Activated T-helper 1 cell treated with Interleukin-2 at 50 U/mL for 16 hours (primary cell): ENCODE data around the gene OR4F6.
"Not testable (repeated sequence)": the region's sequence is repeated elsewhere in the genome, so short reads cannot be mapped to it uniquely, and the experiment has no call there.

ENCODE experiments used
- DNase-seq: peaks from one replicate; pipeline ENCODE4 v3.0.0-alpha.2; 2020; ENCODE audit warnings: low read depth

The OR4F6 gene

DNA sequence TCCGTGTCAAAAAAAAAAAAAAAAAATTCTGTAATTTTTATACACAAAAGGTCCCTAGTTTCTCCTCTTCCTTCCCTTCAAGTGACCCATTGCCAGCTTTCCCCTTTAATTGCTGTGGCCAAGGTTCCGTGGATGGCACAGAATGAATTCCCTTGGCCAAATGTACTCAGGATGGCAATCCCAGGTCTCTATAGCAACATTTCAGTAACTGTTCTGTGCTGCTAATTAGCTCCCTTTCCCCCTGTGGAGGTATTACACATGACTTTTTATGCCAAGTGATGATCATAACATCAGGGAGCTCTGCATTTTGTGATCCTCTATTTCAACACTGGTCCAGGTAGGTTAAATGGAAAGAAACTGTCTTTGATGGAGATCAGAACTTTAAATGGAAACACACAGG, at the start of gene OR4F6:
TSS of gene OR4F6 (plus strand) at position 301 of the 400 bp plus-strand sequence. CDS start 2,211 bp downstream, outside the sequence.
- no peak for DNase-seq

GRCh38 chr15:101764669-101765339, 38.5 kb upstream of the OR4F6 start:
- not testable (repeated sequence) for DNase-seq

GRCh38 chr15:101765340-101765671, 38.0 kb upstream of the OR4F6 start:
- not testable (repeated sequence) for DNase-seq

GRCh38 chr15:101765772-101766456, 37.4 kb upstream of the OR4F6 start:
- DNase-seq, result no peak

- not testable (repeated sequence) for DNase-seq
Observed at GRCh38 chr15:101767083-101767640, 36.1 kb upstream of the OR4F6 start.

GRCh38 chr15:101772921-101773320, 30.4 kb upstream of the OR4F6 start:
- no peak for DNase-seq

DNA sequence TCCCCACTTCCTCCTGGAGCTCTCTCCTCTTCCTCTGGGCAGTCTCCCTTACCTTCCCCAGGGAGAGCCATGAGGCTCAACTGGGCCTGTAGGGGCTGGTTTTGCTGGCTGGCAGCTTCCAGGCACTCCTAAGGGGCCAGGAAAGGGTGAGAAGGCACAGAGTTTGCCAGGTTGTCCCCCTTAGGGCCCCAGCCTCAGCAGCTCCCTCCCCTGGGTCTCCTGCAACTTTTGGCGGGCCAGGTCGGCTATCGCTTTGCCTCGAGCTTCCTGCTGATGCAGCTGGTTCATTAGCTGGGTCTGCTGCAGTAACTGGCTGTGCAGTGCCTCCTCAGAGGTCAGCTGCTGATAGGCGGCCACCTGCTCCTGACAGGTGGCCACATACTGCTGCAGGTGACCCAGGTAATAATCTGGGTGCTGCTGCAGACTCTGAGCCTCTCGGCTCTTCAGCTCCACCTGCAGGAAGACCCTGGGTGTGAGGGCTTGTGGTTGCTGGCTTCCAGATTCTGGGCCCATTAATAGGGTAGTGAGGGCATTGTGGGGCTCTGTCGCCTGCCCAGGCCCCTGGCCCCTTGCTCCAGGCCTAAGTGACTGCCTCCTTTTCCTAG, 29.7 kb upstream of the OR4F6 start:
- DNase-seq, result no peak

- DNase-seq, result no peak
Observed at GRCh38 chr15:101775136-101775535, 28.2 kb upstream of the OR4F6 start.

DNA sequence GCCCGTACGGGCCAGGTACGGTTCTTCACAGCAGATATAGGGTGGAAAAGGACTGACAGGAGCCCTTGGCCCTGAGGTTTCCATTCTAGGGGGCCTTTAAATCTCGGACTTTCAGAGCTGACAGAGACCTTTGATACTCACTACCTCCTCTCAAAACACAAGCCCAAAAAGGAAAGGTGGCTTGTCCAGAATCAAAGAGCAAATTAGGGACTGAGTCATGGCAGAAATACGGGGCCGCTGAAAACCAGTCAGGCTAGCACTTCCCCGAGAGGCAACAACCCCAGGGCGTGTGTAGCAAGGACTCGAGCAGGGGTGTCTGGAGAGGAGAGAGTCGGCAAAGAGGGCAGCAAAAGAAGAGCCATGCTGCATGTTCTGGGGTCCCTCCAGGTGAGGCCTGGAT, 24.7 kb upstream of the OR4F6 start:
- DNase-seq, result not testable (repeated sequence)

DNA sequence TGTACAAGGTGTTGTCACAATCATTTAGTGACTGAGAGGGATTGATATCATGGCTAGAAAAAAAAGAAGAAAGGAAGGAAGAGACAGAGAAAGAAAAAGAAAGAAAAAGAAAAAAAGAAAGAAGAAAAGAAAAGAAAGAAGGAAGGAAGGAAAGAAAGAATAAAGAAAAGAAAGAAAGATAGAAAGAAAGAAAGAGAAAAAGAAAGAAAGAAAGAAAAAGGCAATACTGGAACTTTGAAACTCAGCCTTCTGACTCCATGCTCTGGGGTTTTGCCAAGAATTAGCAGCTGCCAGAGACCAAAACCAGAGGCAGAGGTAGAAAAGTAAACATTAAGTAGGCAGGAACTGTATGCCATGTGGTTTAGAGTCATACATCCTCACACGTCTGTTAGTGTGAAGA, 23.1 kb upstream of the OR4F6 start:
- DNase-seq, result not testable (repeated sequence)

DNA sequence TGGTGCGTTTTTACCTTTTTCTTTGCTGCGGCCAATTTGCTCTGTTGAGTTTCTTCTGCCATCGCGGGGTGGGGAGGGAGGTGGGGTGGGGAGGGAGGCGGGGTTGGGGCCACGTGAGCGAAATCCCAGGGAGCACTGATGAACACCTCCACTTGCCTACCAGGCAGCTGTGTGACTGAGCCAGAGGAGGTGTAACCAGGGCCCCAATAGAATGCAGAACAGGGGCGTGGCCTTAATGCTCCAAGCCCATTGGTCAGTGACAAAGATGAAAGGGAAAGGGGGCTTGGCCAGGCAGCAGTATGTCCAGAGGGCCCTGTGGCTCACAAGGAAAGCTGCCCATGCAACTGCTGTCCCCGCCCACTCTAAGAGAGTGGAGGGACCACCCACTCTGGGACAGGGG, 21.4 kb upstream of the OR4F6 start:
- no peak for DNase-seq

DNA sequence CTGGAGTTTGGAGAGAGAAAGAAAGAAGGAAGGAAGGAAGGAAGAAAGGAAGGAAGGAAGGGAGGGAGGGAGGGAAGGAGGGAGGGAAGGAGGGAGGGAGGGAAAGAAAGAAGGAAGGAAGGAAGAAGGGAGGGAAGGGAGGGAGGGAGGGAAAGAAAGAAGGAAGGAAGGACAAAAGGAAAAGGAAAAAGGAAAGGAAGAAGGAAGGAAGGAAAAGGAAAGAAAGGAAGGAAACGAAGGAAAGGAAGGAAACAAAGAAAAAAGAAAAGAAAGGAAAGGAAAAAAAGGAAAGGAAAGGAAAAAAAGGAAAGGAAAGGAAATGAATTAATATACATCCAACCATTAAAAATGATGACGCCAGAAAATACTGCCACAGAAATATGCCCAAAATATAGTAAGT, 18.7 kb upstream of the OR4F6 start:
- no peak for DNase-seq

DNA sequence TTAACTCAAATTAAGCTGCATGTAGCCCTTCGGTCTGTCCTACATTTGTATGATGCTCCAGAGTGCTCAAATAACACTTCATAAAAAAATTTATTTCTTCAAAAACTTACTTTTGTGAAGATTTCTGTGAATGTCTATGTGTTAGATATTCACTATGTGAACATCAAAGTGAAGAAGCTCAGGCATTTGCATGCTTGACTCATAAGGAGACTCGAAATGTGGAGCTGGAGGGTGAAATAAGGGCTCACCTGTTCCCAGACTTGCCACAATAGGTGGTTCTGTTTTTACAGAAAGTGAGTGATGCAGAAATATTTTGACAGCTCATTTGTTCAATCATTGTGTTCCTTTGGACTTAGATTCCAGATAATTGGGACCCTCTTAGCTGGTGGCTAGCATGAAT, 16.9 kb upstream of the OR4F6 start:
- not testable (repeated sequence) for DNase-seq

DNA sequence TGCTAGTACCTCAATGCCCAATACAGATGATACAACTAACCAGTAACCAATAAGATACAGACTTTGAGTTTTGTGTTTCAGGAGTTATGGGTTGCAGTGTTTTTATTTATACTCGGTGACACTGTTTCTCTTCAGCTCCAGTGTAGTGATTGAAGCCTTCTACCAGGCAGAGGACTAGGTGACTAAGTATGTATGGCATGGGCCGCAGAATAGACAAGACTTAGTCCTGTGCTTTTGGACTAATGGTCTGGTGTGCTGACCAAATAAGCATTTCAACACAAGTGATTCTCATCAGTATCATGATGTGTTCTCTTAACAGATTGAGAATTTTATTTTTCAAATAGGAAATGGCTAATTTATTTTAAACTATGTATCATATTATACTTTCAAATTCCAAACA, 15.3 kb upstream of the OR4F6 start:
- DNase-seq, result not testable (repeated sequence)

GRCh38 chr15:101788503-101789269, 14.6 kb upstream of the OR4F6 start:
- DNase-seq, result not testable (repeated sequence)

DNA sequence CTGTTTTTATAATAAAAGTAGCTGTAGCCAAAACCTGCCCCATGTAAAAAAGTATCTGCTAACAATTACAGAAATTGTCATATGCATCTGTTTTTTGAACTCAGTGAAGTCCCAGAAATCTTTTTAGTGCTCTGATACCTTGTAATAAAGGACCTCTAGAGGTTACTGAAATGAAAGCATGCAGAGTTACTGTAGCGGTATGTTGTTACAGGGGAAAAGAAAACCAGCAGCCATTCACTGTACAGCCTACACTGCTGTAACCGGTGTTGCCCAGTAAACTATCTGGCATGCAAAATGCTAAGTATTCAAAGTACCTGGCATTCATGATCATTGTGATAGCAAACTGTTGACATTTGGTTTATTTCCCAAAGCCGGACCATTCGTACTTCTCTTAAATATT, 12.6 kb upstream of the OR4F6 start:
- not testable (repeated sequence) for DNase-seq

- not testable (repeated sequence) for DNase-seq
Observed at GRCh38 chr15:101793981-101794380, 9.3 kb upstream of the OR4F6 start.

- DNase-seq, result no peak
Observed at GRCh38 chr15:101795455-101795854, 7.9 kb upstream of the OR4F6 start.

- DNase-seq, result no peak
Observed at GRCh38 chr15:101799665-101800064, 3.6 kb upstream of the OR4F6 start.

GRCh38 chr15:101801048-101801447, 2.3 kb upstream of the OR4F6 start:
- no peak for DNase-seq

DNA sequence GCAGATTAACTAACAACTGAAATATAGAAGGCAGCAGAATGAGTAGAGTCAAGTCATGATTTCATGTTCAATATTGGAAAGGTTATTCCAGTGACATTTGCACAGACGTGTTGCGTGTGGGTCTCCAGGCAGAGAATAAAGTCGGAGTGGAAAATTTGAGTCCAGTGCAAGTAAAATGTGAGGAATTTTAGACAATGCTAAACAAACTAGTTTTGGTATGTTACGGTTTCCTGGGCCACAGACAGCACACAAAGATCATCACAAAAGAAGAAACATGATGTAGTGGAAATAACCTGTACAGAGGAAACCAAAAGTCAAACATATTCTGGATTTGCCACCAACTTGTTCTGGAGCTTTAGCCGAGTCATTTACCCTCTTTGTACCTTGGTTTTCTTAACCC, 367 bp downstream of the OR4F6 start:
- no peak for DNase-seq

- DNase-seq, result no peak
Observed at GRCh38 chr15:101804375-101804774, 1.1 kb downstream of the OR4F6 start.
